B cell (primary cell): ENCODE measurements around the gene SUB1. TPM values are rescaled to one million over a fixed set of nuclear protein-coding genes. Genes with fewer than 3 reads are reported as not detected.

Experiments
- ATAC-seq: fragments of 200-7000 bp; cut with Tn5 transposase; one replicate; pipeline ENCODE4 v1.10.0; 2021; ENCODE audit warnings: low read depth, mild to moderate bottlenecking, moderate number of reproducible peaks, moderate library complexity
- CTCF ChIA-PET: fragments of 350-600 bp; sonication (Branson Sonifier 250); formaldehyde crosslinking; loops from one replicate; lab custom pipeline; 2021; ENCODE audit warnings: antibody characterized with exemption, inconsistent platforms; lab: Charles Lee
- POLR2A ChIA-PET: fragments of 350-600 bp; sonication (Branson Sonifier 250); formaldehyde crosslinking; loops from one replicate; lab custom pipeline; 2021; ENCODE audit warnings: antibody characterized with exemption; lab: Charles Lee
- DNase-seq: peaks from one replicate; pipeline ENCODE4 v3.0.0; 2013
- H2AFZ ChIP-seq: 2 replicates; pipeline ENCODE4 v1.6.1; 2012; ENCODE audit warnings: mild to moderate bottlenecking, low read depth, low read length; ENCODE audit not compliant: insufficient read depth, poor library complexity, severe bottlenecking
- H3K27ac ChIP-seq, 2 donors: 1 replicate in 1 of 2; 2 replicates in 1 of 2; pipeline ENCODE4 v1.5.1; 2012 to 2013; ENCODE audit warnings: low read length in 2 of 2, mild to moderate bottlenecking in 2 of 2, moderate library complexity in 1 of 2
- H3K27me3 ChIP-seq, 4 experiments: fragments of 200-600 bp in 1 of 4; sonication (generic) in 1 of 4; replicated peaks in 1 of 4; 1 replicate in 2 of 4; 2 replicates in 2 of 4; pipeline versions ENCODE4 v1.6.1 to v1.7.0; 2013 to 2016; ENCODE audit warnings: low read length in 3 of 4, mild to moderate bottlenecking in 2 of 4, mixed read lengths in 1 of 4, moderate library complexity in 1 of 4; ENCODE audit not compliant: insufficient read depth in 4 of 4, control insufficient read depth in 3 of 4; ENCODE audit errors: control extremely low read depth in 1 of 4
- H3K36me3 ChIP-seq, 2 experiments: replicated peaks in 1 of 2; 1 replicate in 1 of 2; 2 replicates in 1 of 2; pipeline versions ENCODE4 v1.6.1 to v1.7.1; 2013; ENCODE audit warnings: low read length in 1 of 2; ENCODE audit not compliant: insufficient read depth in 2 of 2, control insufficient read depth in 1 of 2; ENCODE audit errors: control extremely low read depth in 1 of 2, extremely low read depth in 1 of 2
- H3K4me1 ChIP-seq, 2 donors: fragments of 200-600 bp in 1 of 2; sonication (generic) in 1 of 2; 1 replicate in 1 of 2; 2 replicates in 1 of 2; pipeline versions ENCODE4 v1.5.1 to v1.6.1; 2013 to 2017; ENCODE audit warnings: low read length in 2 of 2; ENCODE audit not compliant: control insufficient read depth in 2 of 2, insufficient read depth in 2 of 2
- H3K4me2 ChIP-seq: replicated peaks from 2 replicates; pipeline ENCODE3; 2012; ENCODE audit warnings: mild to moderate bottlenecking, low read depth, low read length; ENCODE audit not compliant: poor library complexity, severe bottlenecking
- H3K4me3 ChIP-seq, 5 experiments: fragments of 200-600 bp in 1 of 5; sonication (generic) in 1 of 5; 1 replicate in 3 of 5; 2 replicates in 2 of 5; pipeline versions ENCODE4 v1.5.1 to v1.7.0; 2011 to 2016; ENCODE audit warnings: low read length in 4 of 5, mild to moderate bottlenecking in 4 of 5, low read depth in 2 of 5, control low read depth in 1 of 5, moderate library complexity in 1 of 5; ENCODE audit not compliant: insufficient read depth in 1 of 5; ENCODE audit errors: control extremely low read depth in 1 of 5, extremely low read depth in 1 of 5
- H3K79me2 ChIP-seq: fragments of 200-600 bp; sonication (generic); one replicate; pipeline ENCODE4 v1.6.0; 2016; ENCODE audit warnings: low read length; ENCODE audit not compliant: control insufficient read depth, insufficient read depth
- H3K9ac ChIP-seq: fragments of 200-600 bp; sonication (generic); 2 replicates; pipeline ENCODE4 v1.6.1; 2017; ENCODE audit warnings: mild to moderate bottlenecking, low read length, moderate library complexity
- H3K9me3 ChIP-seq, 3 donors: one replicate each; pipeline versions ENCODE4 v1.6.1 to v1.7.1; 2013; ENCODE audit warnings: low read length in 2 of 3; ENCODE audit not compliant: control insufficient read depth in 2 of 3, insufficient read depth in 1 of 3; ENCODE audit errors: control extremely low read depth in 1 of 3
- H4K20me1 ChIP-seq: 2 replicates; pipeline ENCODE4 v1.6.0; 2012; ENCODE audit warnings: mild to moderate bottlenecking, low read length; ENCODE audit not compliant: insufficient read depth, control insufficient read depth, poor library complexity, severe bottlenecking
- H3K27ac Mint-ChIP-seq: one replicate; pipeline ENCODE4 v1.8.0; 2021; ENCODE audit warnings: mixed read lengths
- H3K27me3 Mint-ChIP-seq: one replicate; pipeline ENCODE4 v1.8.0; 2021; ENCODE audit warnings: mixed read lengths
- H3K4me1 Mint-ChIP-seq: one replicate; pipeline ENCODE4 v1.8.0; 2021; ENCODE audit warnings: mixed read lengths
- H3K4me3 Mint-ChIP-seq: one replicate; pipeline ENCODE4 v1.8.0; 2021; ENCODE audit warnings: mixed read lengths
- H3K9me3 Mint-ChIP-seq: one replicate; pipeline ENCODE4 v1.8.0; 2022; ENCODE audit warnings: mixed read lengths; ENCODE audit not compliant: insufficient read depth
- EZH2 ChIP-seq: IDR thresholded peaks from 2 replicates; pipeline ENCODE4 v1.6.1; 2012; ENCODE audit warnings: borderline replicate concordance, low read depth, mild to moderate bottlenecking, moderate library complexity, low read length; ENCODE audit not compliant: insufficient read depth, poor library complexity, severe bottlenecking
- intact Hi-C: fragments of 100-400 bp; cut with micrococcal nuclease; formaldehyde crosslinking; loops from one replicate; pipeline ENCODE4 v1.10.0; 2022
- polyA plus RNA-seq: library from polyadenylated mRNA; depleted of rRNA; stranded (reverse); fragments of >200 nt; gene quantifications from 2 replicates; pipeline ENCODE4 v1.2.3, GENCODE V29; 2012
- total RNA-seq, 2 donors: library from RNA; stranded (reverse); fragments of 120-200 nt in 1 of 2; gene quantifications; 1 replicate in 1 of 2; 2 replicates in 1 of 2; pipeline versions ENCODE4 v1.2.3 to v1.2.4, GENCODE V29; 2013 to 2022
- TF ChIP-seq, protein P1 (sequence below): fragments of 200-600 bp; IDR thresholded peaks from one replicate; pipeline ENCODE4 v1.8.0; 2022; ENCODE audit warnings: antibody characterized with exemption, mild to moderate bottlenecking

The SUB1 gene
- total and polyA plus RNA-seq, 2 donors (not counting 1 experiment from before 2014, with no cell fraction given) = 55.4 to 117 TPM

DNA sequence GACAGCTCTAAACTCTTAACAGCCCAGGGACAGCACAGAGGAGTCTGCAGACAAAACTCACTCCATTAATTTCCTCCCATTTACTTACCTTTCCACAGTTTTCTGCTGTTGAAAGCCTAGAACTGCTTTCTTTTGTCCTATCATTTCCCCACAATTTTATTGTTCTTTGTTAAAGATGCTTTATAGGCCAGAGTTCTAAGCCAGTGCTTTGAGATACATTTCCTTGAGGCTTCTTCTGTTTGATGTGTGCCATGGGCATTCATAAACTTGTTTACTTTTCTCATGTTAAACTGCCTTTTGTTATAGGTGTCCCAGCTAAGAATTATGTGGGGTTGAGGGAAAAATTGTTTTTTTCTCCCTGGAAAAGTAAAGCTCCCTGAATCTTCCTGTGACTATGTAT, 25.9 kb upstream of the SUB1 start:
- peaks cover 5% of the 10 kb centered on the region for H3K4me1 Mint-ChIP-seq
- Histone ChIP-seq H3K9ac (no peak overlapping the region), H3K4me1 (peaks cover 1 to 2% of the 10 kb centered on the region in 2 donors), H3K4me2 (no peak overlapping the region), H3K9me3 (no peaks in the 10 kb centered on the region), H3K27me3 (no peaks in the 10 kb centered on the region), H3K27ac (no peak overlapping the region), H4K20me1 (no peaks in the 10 kb centered on the region), H2AFZ (no peak overlapping the region), H3K79me2 (no peaks in the 10 kb centered on the region), H3K4me3 (no peak overlapping the region), H3K36me3 (no peaks in the 10 kb centered on the region)
- CTCF ChIA-PET = interaction anchor here (1.3 kb wide), 1 partner anchor 31 kb away, joined by 4 read pairs; no protein-coding TSS in a partner anchor
- H3K27me3 Mint-ChIP-seq = no peaks in the 10 kb centered on the region
- H3K9me3 Mint-ChIP-seq = no peaks in the 10 kb centered on the region
- no peak overlapping the region for H3K27ac Mint-ChIP-seq
- intact Hi-C loops = no loop called here
- no peak overlapping the region for H3K4me3 Mint-ChIP-seq
- no peak for DNase-seq
- no peak for TF ChIP-seq EZH2
- TF ChIP-seq, protein P1, sequence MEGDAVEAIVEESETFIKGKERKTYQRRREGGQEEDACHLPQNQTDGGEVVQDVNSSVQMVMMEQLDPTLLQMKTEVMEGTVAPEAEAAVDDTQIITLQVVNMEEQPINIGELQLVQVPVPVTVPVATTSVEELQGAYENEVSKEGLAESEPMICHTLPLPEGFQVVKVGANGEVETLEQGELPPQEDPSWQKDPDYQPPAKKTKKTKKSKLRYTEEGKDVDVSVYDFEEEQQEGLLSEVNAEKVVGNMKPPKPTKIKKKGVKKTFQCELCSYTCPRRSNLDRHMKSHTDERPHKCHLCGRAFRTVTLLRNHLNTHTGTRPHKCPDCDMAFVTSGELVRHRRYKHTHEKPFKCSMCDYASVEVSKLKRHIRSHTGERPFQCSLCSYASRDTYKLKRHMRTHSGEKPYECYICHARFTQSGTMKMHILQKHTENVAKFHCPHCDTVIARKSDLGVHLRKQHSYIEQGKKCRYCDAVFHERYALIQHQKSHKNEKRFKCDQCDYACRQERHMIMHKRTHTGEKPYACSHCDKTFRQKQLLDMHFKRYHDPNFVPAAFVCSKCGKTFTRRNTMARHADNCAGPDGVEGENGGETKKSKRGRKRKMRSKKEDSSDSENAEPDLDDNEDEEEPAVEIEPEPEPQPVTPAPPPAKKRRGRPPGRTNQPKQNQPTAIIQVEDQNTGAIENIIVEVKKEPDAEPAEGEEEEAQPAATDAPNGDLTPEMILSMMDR = no peak
- no peak for ATAC-seq
- POLR2A ChIA-PET = no interaction called here

DNA sequence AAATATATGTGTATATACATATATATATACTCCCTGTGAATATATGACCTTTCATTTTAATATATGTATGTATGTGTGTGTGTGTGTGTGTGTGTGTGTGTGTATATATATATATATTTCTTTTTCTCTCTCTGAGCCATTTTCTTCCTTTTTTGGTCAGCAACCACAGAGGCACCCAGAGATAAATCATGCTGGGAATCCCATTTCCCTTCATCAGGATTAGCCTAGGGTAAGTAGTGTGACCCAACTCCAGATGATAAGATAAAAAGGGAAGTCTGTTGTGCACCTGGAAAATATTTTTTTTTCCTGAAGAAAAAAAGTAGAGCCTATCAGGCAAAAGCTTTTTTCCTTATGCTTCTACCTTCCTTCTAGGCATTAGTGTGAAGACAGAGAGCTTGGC, 25.4 kb upstream of the SUB1 start:
- H3K9me3 Mint-ChIP-seq = no peaks in the 10 kb centered on the region
- ATAC-seq (no peak), DNase-seq (no peak)
- Histone ChIP-seq H3K4me2 (no peak overlapping the region), H3K79me2 (no peaks in the 10 kb centered on the region), H3K9me3 (no peaks in the 10 kb centered on the region), H2AFZ (no peak overlapping the region), H3K4me3 (no peak overlapping the region), H3K27me3 (no peaks in the 10 kb centered on the region), H3K4me1 (peaks cover 3 to 5% of the 10 kb centered on the region in 2 donors), H3K27ac (no peak overlapping the region), H4K20me1 (no peaks in the 10 kb centered on the region), H3K9ac (no peak overlapping the region), H3K36me3 (no peaks in the 10 kb centered on the region)
- TF ChIP-seq EZH2 = no peak
- TF ChIP-seq, protein P1 = no peak
- no peak overlapping the region for H3K4me3 Mint-ChIP-seq
- intact Hi-C loops = no loop called here
- peaks cover 3% of the 10 kb centered on the region for H3K4me1 Mint-ChIP-seq
- CTCF ChIA-PET = interaction anchor here (1.3 kb wide), 1 partner anchor 30 kb away, joined by 4 read pairs; no protein-coding TSS in a partner anchor
- H3K27ac Mint-ChIP-seq = no peak overlapping the region
- H3K27me3 Mint-ChIP-seq = no peaks in the 10 kb centered on the region
- POLR2A ChIA-PET = no interaction called here
